Testis (tissue), 2 donors: Measurements from ENCODE around the gene NDUFA13.

ENCODE experiments used
- CTCF ChIP-seq, 3 experiments: fragments of 450-650 bp in 2 of 3; fragments of 200-600 bp in 1 of 3; sonication (generic) in 1 of 3; IDR thresholded peaks; one replicate each; pipeline ENCODE4 v1.5.1; 2016 to 2019; ENCODE audit warnings: antibody characterized with exemption in 3 of 3, mild to moderate bottlenecking in 2 of 3, moderate library complexity in 1 of 3
- POLR2A ChIP-seq: fragments of 450-650 bp; IDR thresholded peaks from one replicate; pipeline ENCODE4 v1.6.1; 2017; ENCODE audit warnings: antibody characterized with exemption, mild to moderate bottlenecking, moderate library complexity

GRCh38 chr19:19527371-19527656, 11.3 kb downstream of the NDUFA13 start:
- TF ChIP-seq CTCF (IDR thresholded peaks at IDR 0.05) (no peak), POLR2A (no peak)
